ENCODE data around the gene PLCH2. TPM values are rescaled to one million over a fixed set of nuclear protein-coding genes. Genes with fewer than 3 reads are reported as not detected.

Gene PLCH2
- polyA plus RNA-seq, 1 donor from 2014 or later: 5.7 TPM

DNA sequence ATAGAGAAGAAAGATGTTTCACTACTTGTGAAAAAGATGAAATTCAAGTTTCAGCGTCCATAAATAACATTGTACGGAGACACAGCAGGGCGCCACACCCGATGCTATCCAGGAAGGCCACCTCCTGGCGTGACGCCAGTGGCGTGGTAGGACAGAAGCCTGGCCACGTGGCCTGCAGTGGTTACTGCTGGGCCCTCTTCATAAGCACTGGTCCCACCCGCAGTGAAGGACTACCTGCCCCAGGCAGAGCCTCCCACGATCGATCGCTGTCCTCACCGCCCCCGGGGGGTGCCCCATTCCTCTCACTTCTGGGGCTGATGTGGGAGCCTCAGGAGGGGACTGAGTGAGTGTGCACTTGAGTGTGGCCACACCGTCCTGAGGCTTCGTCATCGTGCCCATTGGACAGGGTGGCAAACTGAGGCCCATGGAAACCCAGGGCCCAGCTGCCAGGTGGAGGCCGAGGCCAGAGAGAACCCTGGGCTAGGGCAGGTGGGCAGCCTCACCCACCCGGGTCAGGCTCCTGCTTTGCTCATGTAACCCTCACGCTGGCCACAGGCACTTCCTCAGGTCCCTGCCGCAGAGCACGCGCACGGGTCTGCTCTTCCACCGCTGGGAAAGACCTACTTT, 65.6 kb downstream of the PLCH2 start:
- no peaks in the 10 kb centered on the region for H3K9me3 ChIP-seq (ENCODE audit: low read length)
- no peaks in the 10 kb centered on the region for H3K27me3 ChIP-seq (ENCODE audit: insufficient read depth, low read depth, low read length)
- H3K9ac ChIP-seq (ENCODE audit: low read length): no peak overlapping the region
- no peaks in the 10 kb centered on the region for H3K36me3 ChIP-seq (ENCODE audit: insufficient read depth, low read length)
- no peaks in the 10 kb centered on the region for H4K20me1 ChIP-seq (ENCODE audit: insufficient read depth)
- TF ChIP-seq TAF1 (IDR thresholded peaks at IDR 0.05; ENCODE audit: low read depth) (no peak), REST (IDR thresholded peaks at IDR 0.05; ENCODE audit: borderline replicate concordance) (no peak), EZH2 (IDR thresholded peaks at IDR 0.05; ENCODE audit: borderline replicate concordance, insufficient read depth, low read length, poor library complexity, severe bottlenecking) (no peak), RAD21 (conservative IDR thresholded peaks at IDR 0.05) (no peak), POLR2AphosphoS5 (IDR thresholded peaks at IDR 0.05) (no peak), CTCF (IDR thresholded peaks at IDR 0.05; ENCODE audit: poor library complexity, severe bottlenecking) (no peak), SMC3 (conservative IDR thresholded peaks at IDR 0.05; ENCODE audit: poor library complexity) (no peak), MXI1 (conservative IDR thresholded peaks at IDR 0.05; ENCODE audit: poor library complexity, severe bottlenecking) (no peak), EP300 (conservative IDR thresholded peaks at IDR 0.05; ENCODE audit: poor library complexity, severe bottlenecking) (no peak)
- peaks cover 2% of the 10 kb centered on the region for H3F3A ChIP-seq (ENCODE audit: insufficient read depth, low read length, poor library complexity, severe bottlenecking)
- H3K9me2 ChIP-seq (ENCODE audit: insufficient read depth, low read length): no peaks in the 10 kb centered on the region
- H3K4me2 ChIP-seq (ENCODE audit: low read length): no peak overlapping the region
- H3K79me2 ChIP-seq (replicated peaks; ENCODE audit: insufficient read depth, low read length): no peaks in the 10 kb centered on the region
- no peak overlapping the region for H3K4me3 ChIP-seq (ENCODE audit: low read length)
- H3K27ac ChIP-seq (ENCODE audit: low read length): no peak overlapping the region
- no peak overlapping the region for H2AFZ ChIP-seq (ENCODE audit: low read depth, low read length)

DNA sequence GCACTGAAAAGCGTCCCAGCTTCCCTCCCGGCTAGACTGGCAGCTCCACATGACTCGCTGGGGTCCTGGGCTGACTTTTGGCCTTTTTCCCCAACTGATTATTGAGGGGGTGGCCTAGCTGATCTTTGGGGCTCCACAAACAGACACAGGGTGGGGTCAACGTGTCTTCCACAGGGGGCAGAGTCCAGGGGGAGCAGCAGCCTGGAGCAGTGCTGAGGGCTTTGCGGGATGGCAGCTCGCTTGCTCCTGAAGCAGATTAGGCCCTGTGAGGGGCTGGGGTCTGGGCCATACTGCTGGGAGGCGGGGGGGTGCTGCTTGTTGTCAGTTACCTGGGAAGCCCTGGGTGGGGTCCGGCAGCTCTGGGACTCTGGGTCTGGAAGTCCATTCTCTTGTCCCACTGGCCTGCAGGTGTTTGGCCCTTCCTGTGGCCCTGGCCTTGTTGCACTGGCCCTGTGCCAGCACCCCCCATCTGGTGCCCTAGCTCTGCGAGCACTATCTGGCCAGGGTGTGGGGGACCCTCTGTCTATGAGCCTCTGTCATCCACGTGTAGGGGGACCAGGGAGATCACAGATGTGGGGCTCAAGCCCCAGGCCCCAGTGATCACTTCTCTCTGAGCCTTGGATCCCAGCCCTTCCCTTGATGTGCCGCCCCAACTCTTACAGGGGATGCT, 66.3 kb downstream of the PLCH2 start:
- H3K9ac ChIP-seq (ENCODE audit: low read length): no peak overlapping the region
- H3K79me2 ChIP-seq (replicated peaks; ENCODE audit: insufficient read depth, low read length): no peaks in the 10 kb centered on the region
- H2AFZ ChIP-seq (ENCODE audit: low read depth, low read length): no peak overlapping the region

More for the DNA sequence above, 66.3 kb downstream of the PLCH2 start:
- H3K9me3 ChIP-seq (ENCODE audit: low read length): no peaks in the 10 kb centered on the region
- H3F3A ChIP-seq (ENCODE audit: insufficient read depth, low read length, poor library complexity, severe bottlenecking): peaks cover 2% of the 10 kb centered on the region
- TF ChIP-seq TAF1 (IDR thresholded peaks at IDR 0.05; ENCODE audit: low read depth) (no peak), EZH2 (IDR thresholded peaks at IDR 0.05; ENCODE audit: borderline replicate concordance, insufficient read depth, low read length, poor library complexity, severe bottlenecking) (no peak), POLR2AphosphoS5 (IDR thresholded peaks at IDR 0.05) (no peak), REST (IDR thresholded peaks at IDR 0.05; ENCODE audit: borderline replicate concordance) (no peak), EP300 (conservative IDR thresholded peaks at IDR 0.05; ENCODE audit: poor library complexity, severe bottlenecking) (no peak), SMC3 (conservative IDR thresholded peaks at IDR 0.05; ENCODE audit: poor library complexity) (no peak), MXI1 (conservative IDR thresholded peaks at IDR 0.05; ENCODE audit: poor library complexity, severe bottlenecking) (no peak), RAD21 (conservative IDR thresholded peaks at IDR 0.05) (no peak), CTCF (IDR thresholded peaks at IDR 0.05; ENCODE audit: poor library complexity, severe bottlenecking) (no peak)
- H3K27ac ChIP-seq (ENCODE audit: low read length): no peak overlapping the region
- H3K36me3 ChIP-seq (ENCODE audit: insufficient read depth, low read length): no peaks in the 10 kb centered on the region
- no peak overlapping the region for H3K4me3 ChIP-seq (ENCODE audit: low read length)
- no peaks in the 10 kb centered on the region for H3K27me3 ChIP-seq (ENCODE audit: insufficient read depth, low read depth, low read length)
- H3K4me2 ChIP-seq (ENCODE audit: low read length): no peak overlapping the region
- H3K9me2 ChIP-seq (ENCODE audit: insufficient read depth, low read length): no peaks in the 10 kb centered on the region
- H4K20me1 ChIP-seq (ENCODE audit: insufficient read depth): no peaks in the 10 kb centered on the region
